HEK293T (cell line): ENCODE data around the gene MRPL12.

Source experiments
- ARNT ChIP-seq: fragments of 450-650 bp; IDR thresholded peaks from 2 replicates; pipeline ENCODE4 v1.6.1; 2017; ENCODE audit warnings: mild to moderate bottlenecking
- CTBP1 ChIP-seq: fragments of 450-650 bp; IDR thresholded peaks from 2 replicates; pipeline ENCODE4 v1.6.1; 2016; ENCODE audit warnings: borderline replicate concordance
- FOXM1 ChIP-seq: fragments of 450-650 bp; IDR thresholded peaks from 2 replicates; pipeline ENCODE4 v1.6.1; 2017; ENCODE audit warnings: mild to moderate bottlenecking, borderline replicate concordance
- ZNF384 ChIP-seq: fragments of 450-650 bp; IDR thresholded peaks from 2 replicates; pipeline ENCODE4 v1.6.1; 2016

DNA sequence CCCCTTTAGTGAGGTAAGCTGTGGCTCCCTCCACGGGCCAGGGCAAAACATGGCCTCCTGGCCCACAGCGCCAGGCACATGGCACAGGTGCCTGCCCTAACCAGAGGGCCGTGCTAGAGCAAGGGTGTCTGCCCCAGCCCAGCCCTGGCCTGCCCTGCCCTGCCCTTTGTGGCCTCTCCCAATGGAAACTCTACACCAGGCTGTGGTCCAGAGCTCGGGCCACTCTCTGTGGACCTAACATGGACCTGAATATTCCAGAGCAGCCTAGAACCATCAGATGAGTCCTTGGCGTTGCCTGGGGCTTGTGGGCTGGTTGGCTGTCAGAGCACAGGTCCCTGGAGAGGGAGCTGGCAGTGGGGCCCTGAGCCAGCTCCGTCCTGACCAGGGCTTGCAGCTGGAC lies 8.0 kb upstream of the MRPL12 start:
- TF ChIP-seq FOXM1 (no peak), ARNT (no peak), ZNF384 (no peak), CTBP1 (no peak)
